ENCODE data around the gene RPL14. TPM values are rescaled to one million over a fixed set of nuclear protein-coding genes. Genes with fewer than 3 reads are reported as not detected.
"Not testable (repeated sequence)": the region's sequence is repeated elsewhere in the genome, so short reads cannot be mapped to it uniquely, and the experiment has no call there.

RPL14 gene
- total RNA-seq, 5 donors from 2014 or later (not counting 1 experiment from before 2014, with no cell fraction given): 2,898 to 3,980 (median 3,701) TPM

DNA sequence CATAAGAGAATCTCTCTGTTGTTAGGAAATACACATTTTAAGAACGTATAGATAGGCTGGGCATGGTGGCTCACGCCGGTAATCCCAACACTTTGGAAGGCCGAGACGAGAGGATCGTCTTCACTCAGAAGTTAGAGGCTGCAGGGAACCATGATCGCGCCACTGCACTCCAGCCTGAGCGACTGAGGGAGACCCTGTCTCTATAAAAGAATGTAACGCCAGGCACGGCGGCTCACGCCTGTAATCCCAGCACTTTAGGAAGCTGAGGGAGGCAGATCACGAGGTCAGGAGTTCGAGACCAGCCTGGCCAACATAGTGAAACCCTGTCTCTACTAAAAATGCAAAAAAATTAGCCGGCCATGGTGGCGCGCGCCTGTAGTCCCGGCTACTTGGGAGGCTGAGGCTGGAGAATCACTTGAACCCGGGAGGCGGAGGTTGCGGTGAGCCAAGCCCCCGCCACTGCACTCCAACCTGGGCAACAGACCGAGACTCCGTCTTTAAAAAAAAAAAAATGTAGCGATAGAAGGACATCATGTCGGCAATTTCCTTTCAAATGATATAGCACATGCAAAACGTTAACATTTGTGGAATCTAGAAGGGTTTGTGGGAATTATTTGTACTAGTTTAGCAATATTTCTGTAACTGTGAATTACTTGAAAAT, 730 bp upstream of the RPL14 start:
- Histone ChIP-seq H3K27me3 (replicated peaks in 1 of 2; ENCODE audit: control insufficient read depth in 2 of 2, extremely low read depth in 1 of 2, insufficient read depth in 2 of 2, low read length in 1 of 2) (no peaks in the 10 kb centered on the region), H3K4me1 (ENCODE audit: control insufficient read depth in 1 of 2, extremely low read depth in 1 of 2, insufficient read depth in 2 of 2, low read length in 2 of 2) (peaks cover 22 to 45% of the 10 kb centered on the region in 2 experiments), H3K9me3 (no peaks in the 10 kb centered on the region), H3K36me3 (ENCODE audit: control insufficient read depth in 2 of 2, extremely low read depth in 1 of 2, insufficient read depth in 1 of 2, low read length in 1 of 2) (peaks cover 9 to 32% of the 10 kb centered on the region in 2 donors), H3K27ac (ENCODE audit: low read length) (peak overlapping the region; percentile 92), H3K4me3 (ENCODE audit: control insufficient read depth in 1 of 2, extremely low read depth in 1 of 2, low read length in 1 of 2) (peak overlapping the region; percentile 85 to 95)
- ChIA-PET POLR2A (interaction anchor here in 1 of 2 donors (0.6 to 1.0 kb wide), 5 partner anchors 21 to 1043 kb away, joined by 3 to 4 read pairs (median 3); partner anchors contain the start of genes ZNF619 and ZNF620), CTCF (interaction anchor here in 1 of 2 donors (1.0 to 2.2 kb wide), 2 partner anchors 144 to 1506 kb away, joined by 5 read pairs; partner anchors contain the start of gene ULK4)
- Mint-ChIP-seq H3K9me3 (no peaks in the 10 kb centered on the region), H3K4me1 (peaks cover 55 to 62% (median 59%) of the 10 kb centered on the region in 3 donors), H3K27me3 (no peaks in the 10 kb centered on the region), H3K27ac (peak overlapping the region; percentile 93 to 94), H3K4me3 (peak overlapping the region; percentile 86 to 91 (median 88)), H3K36me3 (peaks cover 26% of the 10 kb centered on the region)
- ATAC-seq (replicated peaks in 1 of 4) (no peak), DNase-seq (no peak)
- WGBS (ENCODE audit: insufficient coverage): 66% methylated on average over 25 of the region's 29 CpGs

DNA sequence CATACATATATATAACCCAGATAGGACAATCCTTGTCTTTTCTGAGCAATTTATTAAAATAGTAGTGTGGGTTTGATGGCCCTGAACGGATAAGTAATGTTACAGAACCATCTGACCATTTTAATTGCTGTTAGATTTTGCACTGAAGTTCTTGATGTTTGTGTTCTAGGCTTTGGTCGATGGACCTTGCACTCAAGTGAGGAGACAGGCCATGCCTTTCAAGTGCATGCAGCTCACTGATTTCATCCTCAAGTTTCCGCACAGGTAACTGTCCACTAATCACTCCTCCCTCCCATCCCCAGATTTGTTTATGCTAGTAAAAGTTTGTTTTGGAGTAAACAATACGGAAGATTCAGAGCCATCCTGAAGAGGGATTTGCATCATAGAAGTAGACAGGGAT, 1.3 kb downstream of the RPL14 start:
- H3K4me3 Mint-ChIP-seq: peak overlapping the region; percentile 86 to 91 (median 88)
- H3K4me1 Mint-ChIP-seq: peaks cover 44 to 61% (median 48%) of the 10 kb centered on the region in 3 donors
- no CpG with 5 or more reads among the region's 4 CpGs for WGBS (ENCODE audit: insufficient coverage)
- DNase-seq (no peak), ATAC-seq (replicated peaks in 1 of 4) (no peak)
- peaks cover 9 to 51% of the 10 kb centered on the region in 2 donors for H3K36me3 ChIP-seq (ENCODE audit: control insufficient read depth in 2 of 2, extremely low read depth in 1 of 2, insufficient read depth in 1 of 2, low read length in 1 of 2)
- H3K4me1 ChIP-seq (ENCODE audit: control insufficient read depth in 1 of 2, extremely low read depth in 1 of 2, insufficient read depth in 2 of 2, low read length in 2 of 2): peaks cover 19 to 38% of the 10 kb centered on the region in 2 experiments
- no peaks in the 10 kb centered on the region for H3K27me3 ChIP-seq (replicated peaks in 1 of 2; ENCODE audit: control insufficient read depth in 2 of 2, extremely low read depth in 1 of 2, insufficient read depth in 2 of 2, low read length in 1 of 2)
- no peaks in the 10 kb centered on the region for H3K27me3 Mint-ChIP-seq
- CTCF ChIA-PET: interaction anchor here in 1 of 2 donors (2.2 kb wide), 1 partner anchor 146 kb away, joined by 5 read pairs; no protein-coding TSS in a partner anchor
- POLR2A ChIA-PET: no interaction called here
- H3K4me3 ChIP-seq (ENCODE audit: control insufficient read depth in 1 of 2, extremely low read depth in 1 of 2, low read length in 1 of 2): peak overlapping the region; percentile 85 to 95
- peaks cover 36% of the 10 kb centered on the region for H3K36me3 Mint-ChIP-seq
- no peaks in the 10 kb centered on the region for H3K9me3 ChIP-seq
- H3K9me3 Mint-ChIP-seq: no peaks in the 10 kb centered on the region
- peak overlapping the region; percentile 92 for H3K27ac ChIP-seq (ENCODE audit: low read length)
- H3K27ac Mint-ChIP-seq: peak overlapping the region; percentile 81 to 89

DNA sequence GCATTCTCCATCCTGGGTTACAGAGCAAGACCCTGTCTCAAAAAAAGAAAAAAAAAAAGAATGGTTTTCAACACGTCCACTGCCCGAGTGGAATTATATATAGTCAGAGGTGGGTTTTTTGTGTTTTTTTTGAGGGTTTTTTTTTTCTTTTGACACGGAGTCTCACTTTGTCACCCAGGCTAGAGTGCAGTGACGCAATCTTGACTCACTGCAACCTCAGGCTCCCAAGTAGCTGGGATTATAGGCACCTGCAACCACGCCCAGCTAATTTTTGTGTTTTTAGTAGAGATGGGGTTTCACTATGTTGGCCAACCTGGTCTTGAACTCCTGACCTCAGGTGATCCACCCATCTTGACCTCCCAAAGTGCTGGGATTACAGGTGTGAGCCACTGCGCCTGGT, 3.3 kb downstream of the RPL14 start:
- peaks cover 9 to 61% of the 10 kb centered on the region in 2 donors for H3K36me3 ChIP-seq (ENCODE audit: control insufficient read depth in 2 of 2, extremely low read depth in 1 of 2, insufficient read depth in 1 of 2, low read length in 1 of 2)
- POLR2A ChIA-PET: interaction anchor here (0.6 kb wide), 2 partner anchors 779 to 1311 kb away, joined by 3 to 12 read pairs; no protein-coding TSS in a partner anchor

DNA sequence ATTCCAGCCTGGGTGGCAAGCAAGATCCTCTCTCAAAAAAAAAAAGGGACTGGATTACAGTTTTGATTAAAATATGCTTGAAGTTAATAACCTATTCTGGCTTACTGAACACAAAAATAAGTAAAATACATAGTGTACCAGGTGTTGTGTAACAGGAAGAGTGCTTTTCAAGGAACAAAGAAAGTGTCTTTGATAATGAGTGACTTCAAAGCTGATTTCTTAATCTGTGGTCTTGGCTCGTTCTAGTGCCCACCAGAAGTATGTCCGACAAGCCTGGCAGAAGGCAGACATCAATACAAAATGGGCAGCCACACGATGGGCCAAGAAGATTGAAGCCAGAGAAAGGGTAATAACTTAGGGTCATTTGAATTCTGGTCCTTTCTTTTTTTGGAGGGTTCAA, 4.0 kb downstream of the RPL14 start:
- ChIA-PET POLR2A (interaction anchor here (0.6 kb wide), 2 partner anchors 778 to 1312 kb away, joined by 3 to 12 read pairs; no protein-coding TSS in a partner anchor), CTCF (interaction anchor here in 1 of 2 donors (0.7 kb wide), 1 partner anchor 1423 kb away, joined by 3 read pairs; no protein-coding TSS in a partner anchor)
- Histone ChIP-seq H3K9me3 (no peaks in the 10 kb centered on the region), H3K27me3 (replicated peaks in 1 of 2; ENCODE audit: control insufficient read depth in 2 of 2, extremely low read depth in 1 of 2, insufficient read depth in 2 of 2, low read length in 1 of 2) (no peaks in the 10 kb centered on the region), H3K27ac (ENCODE audit: low read length) (no peak overlapping the region), H3K4me1 (ENCODE audit: control insufficient read depth in 1 of 2, extremely low read depth in 1 of 2, insufficient read depth in 2 of 2, low read length in 2 of 2) (peaks cover 29 to 43% of the 10 kb centered on the region in 2 experiments), H3K36me3 (ENCODE audit: control insufficient read depth in 2 of 2, extremely low read depth in 1 of 2, insufficient read depth in 1 of 2, low read length in 1 of 2) (peaks cover 9 to 61% of the 10 kb centered on the region in 2 donors), H3K4me3 (ENCODE audit: control insufficient read depth in 1 of 2, extremely low read depth in 1 of 2, low read length in 1 of 2) (no peak overlapping the region)
- ATAC-seq (replicated peaks in 1 of 4) (no peak), DNase-seq (no peak)
- Mint-ChIP-seq H3K4me1 (peaks cover 58 to 66% (median 64%) of the 10 kb centered on the region in 3 donors), H3K27me3 (no peaks in the 10 kb centered on the region), H3K4me3 (no peak overlapping the region), H3K9me3 (no peaks in the 10 kb centered on the region), H3K27ac (no peak overlapping the region), H3K36me3 (peaks cover 55% of the 10 kb centered on the region)
- WGBS (ENCODE audit: insufficient coverage): 87% methylated on average over 3 of the region's 3 CpGs

More for the DNA sequence above, 3.3 kb downstream of the RPL14 start:
- H3K4me3 Mint-ChIP-seq; ATAC-seq (replicated peaks in 1 of 4); H3K9me3 ChIP-seq; H3K27me3 Mint-ChIP-seq; H3K9me3 Mint-ChIP-seq; H3K4me3 ChIP-seq (ENCODE audit: control insufficient read depth in 1 of 2, extremely low read depth in 1 of 2, low read length in 1 of 2); DNase-seq; H3K27ac ChIP-seq (ENCODE audit: low read length); H3K27me3 ChIP-seq (replicated peaks in 1 of 2; ENCODE audit: control insufficient read depth in 2 of 2, extremely low read depth in 1 of 2, insufficient read depth in 2 of 2, low read length in 1 of 2); CTCF ChIA-PET: not testable (repeated sequence)
- peaks cover 53% of the 10 kb centered on the region for H3K36me3 Mint-ChIP-seq
- H3K4me1 Mint-ChIP-seq: peaks cover 61 to 69% (median 65%) of the 10 kb centered on the region in 3 donors
- peaks cover 30 to 44% of the 10 kb centered on the region in 2 experiments for H3K4me1 ChIP-seq (ENCODE audit: control insufficient read depth in 1 of 2, extremely low read depth in 1 of 2, insufficient read depth in 2 of 2, low read length in 2 of 2)
- H3K27ac Mint-ChIP-seq: peak overlapping the region in 1 of 2 donors; percentile 11
- 78% methylated on average over 4 of the region's 6 CpGs for WGBS (ENCODE audit: insufficient coverage)

DNA sequence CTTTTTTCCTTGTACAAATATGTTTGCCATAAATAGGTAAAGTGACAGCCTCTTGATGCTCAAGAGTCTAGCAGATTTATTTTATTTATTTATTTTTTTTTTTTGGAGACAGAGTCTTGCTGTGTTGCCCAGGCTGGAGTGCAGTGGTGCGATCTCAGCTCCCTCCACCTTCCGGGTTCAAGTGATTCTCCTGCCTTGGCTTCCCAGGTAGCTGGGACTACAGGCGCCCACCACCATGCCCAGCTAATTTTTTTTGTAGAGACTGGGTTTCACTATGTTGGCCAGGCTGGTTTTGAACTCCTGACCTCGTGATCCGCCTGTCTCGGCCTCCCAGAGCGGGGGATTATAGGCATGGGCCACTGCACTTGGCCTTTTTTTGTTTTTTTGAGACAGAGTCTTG, 5.7 kb downstream of the RPL14 start:
- DNase-seq; H3K4me3 ChIP-seq (ENCODE audit: control insufficient read depth in 1 of 2, extremely low read depth in 1 of 2, low read length in 1 of 2); H3K27ac ChIP-seq (ENCODE audit: low read length); H3K27ac Mint-ChIP-seq; H3K27me3 Mint-ChIP-seq; H3K9me3 ChIP-seq; H3K9me3 Mint-ChIP-seq; CTCF ChIA-PET; ATAC-seq (replicated peaks in 1 of 4); H3K4me3 Mint-ChIP-seq; H3K27me3 ChIP-seq (replicated peaks in 1 of 2; ENCODE audit: control insufficient read depth in 2 of 2, extremely low read depth in 1 of 2, insufficient read depth in 2 of 2, low read length in 1 of 2): not testable (repeated sequence)
- 96% methylated on average over 7 of the region's 7 CpGs for WGBS (ENCODE audit: insufficient coverage)
- H3K4me1 Mint-ChIP-seq: peaks cover 43 to 58% (median 55%) of the 10 kb centered on the region in 3 donors
- POLR2A ChIA-PET: interaction anchor here in 1 of 2 donors (0.7 kb wide), 1 partner anchor 48 kb away, joined by 6 read pairs; no protein-coding TSS in a partner anchor
- H3K4me1 ChIP-seq (ENCODE audit: control insufficient read depth in 1 of 2, extremely low read depth in 1 of 2, insufficient read depth in 2 of 2, low read length in 2 of 2): peaks cover 25 to 34% of the 10 kb centered on the region in 2 experiments
- H3K36me3 ChIP-seq (ENCODE audit: control insufficient read depth in 2 of 2, extremely low read depth in 1 of 2, insufficient read depth in 1 of 2, low read length in 1 of 2): peaks cover 9 to 63% of the 10 kb centered on the region in 2 donors
- peaks cover 61% of the 10 kb centered on the region for H3K36me3 Mint-ChIP-seq

DNA sequence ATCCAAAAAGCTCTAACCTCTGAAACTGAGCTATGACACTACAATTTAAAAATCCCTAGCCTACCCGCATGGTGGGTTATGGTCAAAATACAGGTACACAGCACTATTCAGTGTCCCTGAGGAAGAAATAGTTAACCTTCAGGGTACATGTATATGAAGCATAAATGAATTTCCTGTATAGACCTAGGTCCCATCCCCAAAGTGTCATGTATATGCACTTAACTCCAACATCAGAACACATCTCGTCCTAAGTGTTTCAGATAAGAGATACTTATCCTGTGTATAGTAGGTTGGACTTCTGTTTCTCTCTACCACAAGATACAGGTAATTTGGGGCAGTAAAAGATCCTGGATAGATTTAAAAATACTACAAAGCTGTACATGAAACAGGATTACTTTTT, 6.4 kb downstream of the RPL14 start:
- Mint-ChIP-seq H3K9me3 (no peaks in the 10 kb centered on the region), H3K27ac (peak overlapping the region in 1 of 2 donors; percentile 52), H3K27me3 (no peaks in the 10 kb centered on the region), H3K4me3 (peak overlapping the region in 1 of 3 donors; percentile 23), H3K36me3 (peaks cover 54% of the 10 kb centered on the region), H3K4me1 (peaks cover 36 to 51% (median 48%) of the 10 kb centered on the region in 3 donors)
- POLR2A ChIA-PET: interaction anchor here in 1 of 2 donors (0.6 kb wide), 1 partner anchor 57 kb away, joined by 5 read pairs; no protein-coding TSS in a partner anchor
- ATAC-seq (replicated peaks in 1 of 4) (no peak), DNase-seq (no peak)
- Histone ChIP-seq H3K4me3 (ENCODE audit: control insufficient read depth in 1 of 2, extremely low read depth in 1 of 2, low read length in 1 of 2) (no peak overlapping the region), H3K27ac (ENCODE audit: low read length) (no peak overlapping the region), H3K4me1 (ENCODE audit: control insufficient read depth in 1 of 2, extremely low read depth in 1 of 2, insufficient read depth in 2 of 2, low read length in 2 of 2) (peaks cover 17 to 29% of the 10 kb centered on the region in 2 experiments), H3K36me3 (ENCODE audit: control insufficient read depth in 2 of 2, extremely low read depth in 1 of 2, insufficient read depth in 1 of 2, low read length in 1 of 2) (peaks cover 9 to 58% of the 10 kb centered on the region in 2 donors), H3K9me3 (no peaks in the 10 kb centered on the region), H3K27me3 (replicated peaks in 1 of 2; ENCODE audit: control insufficient read depth in 2 of 2, extremely low read depth in 1 of 2, insufficient read depth in 2 of 2, low read length in 1 of 2) (no peaks in the 10 kb centered on the region)
- no CpG with 5 or more reads among the region's 2 CpGs for WGBS (ENCODE audit: insufficient coverage)
- CTCF ChIA-PET: interaction anchor here in 1 of 2 donors (0.6 kb wide), 1 partner anchor 135 kb away, joined by 4 read pairs; no protein-coding TSS in a partner anchor

Data from T-cell (primary cell).